IPS DF 6.9 (cell line): ENCODE data around the gene PAQR7.

Source experiments
- DNase-seq: peaks from one replicate; pipeline ENCODE4 v3.0.0-alpha.2; 2013; ENCODE audit warnings: low read depth, low spot score
- H3K27ac ChIP-seq: one replicate; pipeline ENCODE4 v1.5.1; 2013; ENCODE audit warnings: low read length, control low read depth
- H3K27me3 ChIP-seq: 2 replicates; pipeline ENCODE4 v1.6.1; 2013; ENCODE audit warnings: mild to moderate bottlenecking, low read length; ENCODE audit not compliant: control insufficient read depth, insufficient read depth
- H3K36me3 ChIP-seq: 2 replicates; pipeline ENCODE4 v1.6.1; 2013; ENCODE audit warnings: low read length; ENCODE audit not compliant: control insufficient read depth, insufficient read depth
- H3K4me1 ChIP-seq: 2 replicates; pipeline ENCODE4 v1.6.1; 2013; ENCODE audit warnings: low read length; ENCODE audit not compliant: control insufficient read depth, insufficient read depth
- H3K4me3 ChIP-seq: 2 replicates; pipeline ENCODE4 v1.5.1; 2013; ENCODE audit warnings: mild to moderate bottlenecking, low read length
- H3K9me3 ChIP-seq: 2 replicates; pipeline ENCODE4 v1.6.1; 2013; ENCODE audit warnings: low read length, inconsistent platforms; ENCODE audit not compliant: control insufficient read depth, insufficient read depth
- WGBS: extraction: QIAGEN DNeasy Blood & Tissue Kit; methylation state at CpG from one replicate; pipeline ENCODE4 v1.1.7; 2013; ENCODE audit warnings: mixed read lengths, missing lambda C conversion rate; ENCODE audit not compliant: insufficient read length, insufficient coverage; 5-methylcytosine and 5-hydroxymethylcytosine counted together

PAQR7 gene

GRCh38 chr1:25817840-25818501 is 57.5 kb downstream of the PAQR7 start:
- DNase-seq: no peak
- Histone ChIP-seq H3K9me3 (no peaks in the 10 kb centered on the region), H3K4me3 (no peak overlapping the region), H3K27ac (no peak overlapping the region), H3K36me3 (peaks cover 5% of the 10 kb centered on the region; the same call in 1 of the 2 replicates), H3K4me1 (peaks cover 5% of the 10 kb centered on the region; the same call in 1 of the 2 replicates), H3K27me3 (no peaks in the 10 kb centered on the region)
- WGBS: no CpG with 5 or more reads among the region's 8 CpGs

GRCh38 chr1:25816112-25816718 is 59.3 kb downstream of the PAQR7 start:
- peaks cover 5% of the 10 kb centered on the region; the same call in 1 of the 2 replicates for H3K4me1 ChIP-seq
- no peaks in the 10 kb centered on the region for H3K9me3 ChIP-seq

GRCh38 chr1:25815208-25816111 is 60.0 kb downstream of the PAQR7 start:
- peaks cover 5% of the 10 kb centered on the region; the same call in 1 of the 2 replicates for H3K36me3 ChIP-seq
- no peak overlapping the region for H3K27ac ChIP-seq
- no peak for DNase-seq
- no peaks in the 10 kb centered on the region for H3K9me3 ChIP-seq
- H3K27me3 ChIP-seq: no peaks in the 10 kb centered on the region
- peaks cover 7% of the 10 kb centered on the region for H3K4me1 ChIP-seq
- no CpG with 5 or more reads among the region's 24 CpGs for WGBS
- H3K4me3 ChIP-seq: no peak overlapping the region

More at GRCh38 chr1:25816112-25816718, 59.3 kb downstream of the PAQR7 start:
- H3K27me3 ChIP-seq: no peaks in the 10 kb centered on the region
- peaks cover 5% of the 10 kb centered on the region; the same call in 1 of the 2 replicates for H3K36me3 ChIP-seq
- WGBS: no CpG with 5 or more reads among the region's 15 CpGs
- no peak for DNase-seq
- H3K27ac ChIP-seq: no peak overlapping the region
- H3K4me3 ChIP-seq: no peak overlapping the region

- H3K4me1 ChIP-seq: peaks cover 7% of the 10 kb centered on the region
- no peak overlapping the region for H3K27ac ChIP-seq
- no CpG with 5 or more reads among the region's 7 CpGs for WGBS
- peaks cover 5% of the 10 kb centered on the region; the same call in 1 of the 2 replicates for H3K36me3 ChIP-seq
- no peak overlapping the region for H3K4me3 ChIP-seq
- no peaks in the 10 kb centered on the region for H3K9me3 ChIP-seq
- DNase-seq: no peak
- H3K27me3 ChIP-seq: no peaks in the 10 kb centered on the region
Observed at GRCh38 chr1:25814549-25815087, 60.9 kb downstream of the PAQR7 start.

- no peak overlapping the region for H3K27ac ChIP-seq
- WGBS: no CpG with 5 or more reads among the region's 24 CpGs
- no peaks in the 10 kb centered on the region for H3K27me3 ChIP-seq
- H3K36me3 ChIP-seq: peaks cover 7% of the 10 kb centered on the region
- H3K4me3 ChIP-seq: no peak overlapping the region
- H3K4me1 ChIP-seq: peaks cover 7% of the 10 kb centered on the region
- DNase-seq: no peak
- no peaks in the 10 kb centered on the region for H3K9me3 ChIP-seq
Observed at GRCh38 chr1:25813734-25814471, 61.6 kb downstream of the PAQR7 start.

- peaks cover 11% of the 10 kb centered on the region for H3K36me3 ChIP-seq
Observed at GRCh38 chr1:25813071-25813733, 62.3 kb downstream of the PAQR7 start.

More at GRCh38 chr1:25813071-25813733, 62.3 kb downstream of the PAQR7 start:
- Histone ChIP-seq H3K27me3 (no peaks in the 10 kb centered on the region), H3K4me1 (peaks cover 5% of the 10 kb centered on the region), H3K4me3 (no peak overlapping the region), H3K9me3 (no peaks in the 10 kb centered on the region), H3K27ac (no peak overlapping the region)
- no peak for DNase-seq
- no CpG with 5 or more reads among the region's 11 CpGs for WGBS
